Gastrocnemius medialis (tissue), 4 donors: ENCODE data around the gene PLD5.

Source experiments
- CTCF ChIP-seq, 5 experiments: fragments of 450-650 bp in 3 of 5; fragments of 200-600 bp in 2 of 5; sonication (generic) in 2 of 5; IDR thresholded peaks in 4 of 5; conservative IDR thresholded peaks in 1 of 5; 1 replicate in 4 of 5; 2 replicates in 1 of 5; pipeline ENCODE4 v1.5.1; 2016 to 2019; ENCODE audit warnings: antibody characterized with exemption in 5 of 5, mild to moderate bottlenecking in 3 of 5, moderate library complexity in 3 of 5
- POLR2A ChIP-seq, 2 donors: fragments of 450-650 bp; IDR thresholded peaks; one replicate each; pipeline ENCODE4 v1.6.1; 2017; ENCODE audit warnings: antibody characterized with exemption in 2 of 2, mild to moderate bottlenecking in 2 of 2, moderate library complexity in 2 of 2

- TF ChIP-seq POLR2A (IDR thresholded peaks at IDR 0.05), result no peak
- no peak for TF ChIP-seq CTCF (IDR thresholded peaks at IDR 0.05 in 4 of 5, conservative IDR thresholded peaks at IDR 0.05 in 1 of 5)
Measured at GRCh38 chr1:242391896-242392295, 132.6 kb downstream of the PLD5 start.
